ENCODE results near the gene SAV1. TPM values are rescaled to one million over a fixed set of nuclear protein-coding genes. Genes with fewer than 3 reads are reported as not detected.

The SAV1 gene
- total and polyA plus RNA-seq, 10 of the 15 experiments (the other 5 are each of a cell fraction or from before 2014, with no cell fraction given): 10.1 to 29.1 (median 20.4) TPM

DNA sequence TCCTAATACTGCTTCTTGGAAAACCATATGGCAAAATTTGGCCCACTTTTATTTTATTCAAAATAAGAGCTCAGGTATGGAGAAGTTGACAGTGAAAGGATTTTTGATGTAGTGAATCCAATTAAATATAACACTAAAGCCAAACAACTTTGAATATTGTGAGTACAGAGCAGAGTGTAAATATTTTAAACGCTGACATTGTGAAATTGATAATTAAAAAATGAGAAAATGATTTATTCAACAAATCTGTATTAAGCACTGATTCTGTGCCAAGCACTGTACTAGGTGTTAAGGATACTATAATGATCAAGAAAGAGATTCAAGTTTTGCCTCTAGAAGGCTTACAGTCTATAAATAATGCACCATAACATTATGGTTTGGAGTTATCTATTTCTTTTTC is 57.6 kb downstream of the SAV1 start (continued):
- TF ChIP-seq, protein P1, sequence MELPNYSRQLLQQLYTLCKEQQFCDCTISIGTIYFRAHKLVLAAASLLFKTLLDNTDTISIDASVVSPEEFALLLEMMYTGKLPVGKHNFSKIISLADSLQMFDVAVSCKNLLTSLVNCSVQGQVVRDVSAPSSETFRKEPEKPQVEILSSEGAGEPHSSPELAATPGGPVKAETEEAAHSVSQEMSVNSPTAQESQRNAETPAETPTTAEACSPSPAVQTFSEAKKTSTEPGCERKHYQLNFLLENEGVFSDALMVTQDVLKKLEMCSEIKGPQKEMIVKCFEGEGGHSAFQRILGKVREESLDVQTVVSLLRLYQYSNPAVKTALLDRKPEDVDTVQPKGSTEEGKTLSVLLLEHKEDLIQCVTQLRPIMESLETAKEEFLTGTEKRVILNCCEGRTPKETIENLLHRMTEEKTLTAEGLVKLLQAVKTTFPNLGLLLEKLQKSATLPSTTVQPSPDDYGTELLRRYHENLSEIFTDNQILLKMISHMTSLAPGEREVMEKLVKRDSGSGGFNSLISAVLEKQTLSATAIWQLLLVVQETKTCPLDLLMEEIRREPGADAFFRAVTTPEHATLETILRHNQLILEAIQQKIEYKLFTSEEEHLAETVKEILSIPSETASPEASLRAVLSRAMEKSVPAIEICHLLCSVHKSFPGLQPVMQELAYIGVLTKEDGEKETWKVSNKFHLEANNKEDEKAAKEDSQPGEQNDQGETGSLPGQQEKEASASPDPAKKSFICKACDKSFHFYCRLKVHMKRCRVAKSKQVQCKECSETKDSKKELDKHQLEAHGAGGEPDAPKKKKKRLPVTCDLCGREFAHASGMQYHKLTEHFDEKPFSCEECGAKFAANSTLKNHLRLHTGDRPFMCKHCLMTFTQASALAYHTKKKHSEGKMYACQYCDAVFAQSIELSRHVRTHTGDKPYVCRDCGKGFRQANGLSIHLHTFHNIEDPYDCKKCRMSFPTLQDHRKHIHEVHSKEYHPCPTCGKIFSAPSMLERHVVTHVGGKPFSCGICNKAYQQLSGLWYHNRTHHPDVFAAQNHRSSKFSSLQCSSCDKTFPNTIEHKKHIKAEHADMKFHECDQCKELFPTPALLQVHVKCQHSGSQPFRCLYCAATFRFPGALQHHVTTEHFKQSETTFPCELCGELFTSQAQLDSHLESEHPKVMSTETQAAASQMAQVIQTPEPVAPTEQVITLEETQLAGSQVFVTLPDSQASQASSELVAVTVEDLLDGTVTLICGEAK (IDR thresholded peaks at IDR 0.05; ENCODE audit: borderline replicate concordance): no peak
- no peak for TF ChIP-seq ZZZ3 (IDR thresholded peaks at IDR 0.05; ENCODE audit: control insufficient read depth, insufficient read length, low read depth)
- TF ChIP-seq YBX1 (IDR thresholded peaks at IDR 0.05): no peak
- no peak for TF ChIP-seq ATF7 (IDR thresholded peaks at IDR 0.05; ENCODE audit: low read depth)
- no peak for TF ChIP-seq STAT1 (conservative IDR thresholded peaks at IDR 0.05)

DNA sequence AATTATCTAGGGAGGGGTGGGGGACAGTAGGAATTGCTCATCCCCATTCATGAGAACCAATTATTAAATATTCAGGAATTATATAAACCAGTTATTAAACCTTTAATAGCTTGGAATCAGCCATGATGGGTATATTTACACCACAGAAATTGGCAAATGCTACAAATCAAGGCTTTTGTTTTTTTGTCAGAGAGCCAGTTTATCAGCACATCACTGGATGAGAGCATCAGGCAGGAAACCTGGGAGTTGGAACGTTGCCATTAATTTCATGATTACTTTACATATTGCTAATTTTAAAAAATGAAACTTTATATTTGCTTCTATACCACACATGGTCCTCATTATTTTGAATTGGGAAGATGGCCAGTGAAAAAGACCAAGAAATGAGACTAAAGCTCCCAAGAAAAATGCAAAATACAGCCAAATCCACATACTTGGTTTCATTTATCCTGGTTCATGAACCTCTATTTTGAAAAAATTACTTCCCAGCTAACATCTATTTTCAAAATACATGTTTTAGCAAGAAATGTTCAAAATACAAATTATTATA is 59.7 kb downstream of the SAV1 start:
- no peak overlapping the region for H3K4me2 ChIP-seq (ENCODE audit: control insufficient read depth, insufficient read depth)
- CTCF ChIA-PET: interaction anchor here (1.1 to 5.0 kb wide), 7 partner anchors 11 to 252 kb away, joined by 3 to 31 read pairs (median 12); no protein-coding TSS in a partner anchor
- H3K79me2 ChIP-seq (ENCODE audit: control insufficient read depth, insufficient read depth, low read length): no peaks in the 10 kb centered on the region
- H3K27ac ChIP-seq (ENCODE audit: control insufficient read depth, insufficient read depth): no peak overlapping the region
- 60% methylated on average over 1 of the region's 1 CpG for WGBS (ENCODE audit: insufficient coverage, insufficient replicate concordance, low lambda C conversion rate, missing lambda C conversion rate)
- intact Hi-C loops (cut with micrococcal nuclease; ENCODE audit: unreplicated experiment): no loop called here
- SMC1A ChIA-PET (ENCODE audit: uncharacterized antibody, unreplicated experiment): interaction anchor here (0.7 to 1.9 kb wide), 5 partner anchors 9 to 252 kb away, joined by 3 to 11 read pairs (median 3); no protein-coding TSS in a partner anchor
- no peak overlapping the region for H3K4me3 ChIP-seq
- TF ChIP-seq SMC3 (IDR thresholded peaks at IDR 0.05; ENCODE audit: borderline replicate concordance, low read length): no peak
- DNase-seq (ENCODE audit: low read depth, low spot score) (no peak), FAIRE-seq (no peak), ATAC-seq (no peak)
- in situ Hi-C loops (cut with MboI): loop anchor here (25.0 kb wide), 1 partner anchor 254 kb away; the partner anchor contains the start of gene ABHD12B
- no peaks in the 10 kb centered on the region for H3K36me3 ChIP-seq (ENCODE audit: control insufficient read depth in 2 of 2, insufficient read depth in 2 of 2, low read length in 1 of 2)
- RAD21 ChIA-PET (ENCODE audit: unreplicated experiment): interaction anchor here (2.1 kb wide), 1 partner anchor 251 kb away, joined by 13 read pairs; no protein-coding TSS in a partner anchor
- H3K9me3 ChIP-seq (replicated peaks; ENCODE audit: control insufficient read depth, insufficient read depth, low read length): no peaks in the 10 kb centered on the region
- POLR2A ChIA-PET: interaction anchor here (0.6 kb wide), 1 partner anchor 157 kb away, joined by 7 read pairs; no protein-coding TSS in a partner anchor
- no peaks in the 10 kb centered on the region for H4K20me1 ChIP-seq (ENCODE audit: control insufficient read depth, insufficient read depth)
- no peaks in the 10 kb centered on the region for H3K4me1 ChIP-seq (ENCODE audit: control insufficient read depth, insufficient read depth, low read length)
- no peak overlapping the region for H2AFZ ChIP-seq (ENCODE audit: control insufficient read depth, low read depth, low read length)
- BruUV-seq (replicated peaks): no TSS peak
- H3K27me3 ChIP-seq (replicated peaks in 1 of 2; ENCODE audit: control insufficient read depth in 2 of 2, insufficient read depth in 2 of 2, low read length in 1 of 2): no peaks in the 10 kb centered on the region; a peak in 1 of 4 replicates
- H3K9ac ChIP-seq (ENCODE audit: control insufficient read depth, insufficient read depth, low read length): no peak overlapping the region

All from GM12878 (cell line).